Neuronal stem cell (in vitro differentiated cells): ENCODE results near the gene ALG2.

Source experiments
- DNase-seq: peaks from one replicate; pipeline ENCODE4 v3.0.0-alpha.2; 2013; ENCODE audit warnings: low spot score
- H2AFZ ChIP-seq: one replicate; pipeline ENCODE4 v1.6.1; 2013; ENCODE audit warnings: mild to moderate bottlenecking, low read length, inconsistent platforms
- H2AK5ac ChIP-seq: 2 replicates; pipeline ENCODE4 v1.6.1; 2013; ENCODE audit warnings: low read depth, mild to moderate bottlenecking, inconsistent platforms, low read length, moderate library complexity, mixed read lengths
- H2BK120ac ChIP-seq: 2 replicates; pipeline ENCODE4 v1.6.1; 2013; ENCODE audit warnings: low read depth, mild to moderate bottlenecking, inconsistent platforms, low read length, moderate library complexity, mixed read lengths
- H2BK12ac ChIP-seq: one replicate; pipeline ENCODE4 v1.6.1; 2013; ENCODE audit warnings: low read length, inconsistent platforms
- H2BK15ac ChIP-seq: 2 replicates; pipeline ENCODE4 v1.6.1; 2013; ENCODE audit warnings: mild to moderate bottlenecking, low read length, inconsistent platforms, mixed read lengths
- H2BK5ac ChIP-seq: one replicate; pipeline ENCODE4 v1.6.1; 2013; ENCODE audit warnings: inconsistent platforms, mild to moderate bottlenecking, low read length, moderate library complexity
- H3K14ac ChIP-seq: one replicate; pipeline ENCODE4 v1.6.1; 2013; ENCODE audit warnings: low read length, inconsistent platforms
- H3K18ac ChIP-seq: 2 replicates; pipeline ENCODE4 v1.6.1; 2013; ENCODE audit warnings: low read length, inconsistent platforms
- H3K23ac ChIP-seq: 2 replicates; pipeline ENCODE4 v1.6.1; 2013; ENCODE audit warnings: low read depth, mild to moderate bottlenecking, mixed read lengths, low read length, inconsistent platforms; ENCODE audit not compliant: poor library complexity
- H3K27ac ChIP-seq: replicated peaks from 3 replicates; pipeline ENCODE4 v1.5.1; 2013; ENCODE audit warnings: low read length, inconsistent platforms
- H3K27me3 ChIP-seq, 3 experiments: 2 replicates each; pipeline ENCODE4 v1.6.1; 2013; ENCODE audit warnings: low read length in 3 of 3, mild to moderate bottlenecking in 2 of 3, inconsistent platforms in 1 of 3, low read depth in 1 of 3, mixed read lengths in 1 of 3, moderate library complexity in 1 of 3; ENCODE audit not compliant: control insufficient read depth in 3 of 3, insufficient read depth in 3 of 3
- H3K36me3 ChIP-seq, 2 donors: replicated peaks in 1 of 2; 2 replicates each; pipeline ENCODE4 v1.6.1; 2013; ENCODE audit warnings: low read length in 2 of 2; ENCODE audit not compliant: control insufficient read depth in 2 of 2, insufficient read depth in 2 of 2
- H3K4ac ChIP-seq: 2 replicates; pipeline ENCODE4 v1.6.1; 2013; ENCODE audit warnings: inconsistent platforms, mild to moderate bottlenecking, low read length, moderate library complexity
- H3K4me1 ChIP-seq, 2 donors: 1 replicate in 1 of 2; 2 replicates in 1 of 2; pipeline ENCODE4 v1.6.1; 2013; ENCODE audit warnings: low read length in 2 of 2, low read depth in 1 of 2; ENCODE audit not compliant: control insufficient read depth in 2 of 2, insufficient read depth in 1 of 2
- H3K4me2 ChIP-seq: one replicate; pipeline ENCODE4 v1.6.1; 2013; ENCODE audit warnings: mild to moderate bottlenecking, low read length, inconsistent platforms; ENCODE audit not compliant: insufficient read depth, poor library complexity, severe bottlenecking
- H3K4me3 ChIP-seq, 2 donors: 2 replicates each; pipeline ENCODE4 v1.5.1; 2013; ENCODE audit warnings: low read length in 2 of 2, mild to moderate bottlenecking in 2 of 2, inconsistent platforms in 1 of 2, moderate library complexity in 1 of 2
- H3K79me1 ChIP-seq: one replicate; pipeline ENCODE4 v1.6.1; 2013; ENCODE audit warnings: low read depth, mild to moderate bottlenecking, inconsistent platforms, low read length, moderate library complexity
- H3K9ac ChIP-seq: one replicate; pipeline ENCODE4 v1.6.1; 2013; ENCODE audit warnings: mild to moderate bottlenecking, low read depth, low read length, inconsistent platforms; ENCODE audit not compliant: poor library complexity
- H3K9me3 ChIP-seq, 2 donors: replicated peaks in 1 of 2; 2 replicates each; pipeline versions ENCODE3 to v1.6.1; 2013; ENCODE audit warnings: low read length in 2 of 2, mild to moderate bottlenecking in 2 of 2, inconsistent platforms in 1 of 2, low read depth in 1 of 2, mixed read lengths in 1 of 2, moderate library complexity in 1 of 2; ENCODE audit not compliant: control insufficient read depth in 2 of 2, insufficient read depth in 1 of 2
- H4K8ac ChIP-seq: one replicate; pipeline ENCODE4 v1.6.1; 2013; ENCODE audit warnings: low read depth, mild to moderate bottlenecking, inconsistent platforms, low read length, moderate library complexity
- H4K91ac ChIP-seq: one replicate; pipeline ENCODE4 v1.6.1; 2013; ENCODE audit warnings: low read length, low read depth, mild to moderate bottlenecking, inconsistent platforms; ENCODE audit not compliant: poor library complexity
- WGBS, 2 donors: extraction: QIAGEN DNeasy Blood & Tissue Kit; methylation state at CpG; one replicate each; pipeline ENCODE4 v1.1.7; 2013; ENCODE audit warnings: missing lambda C conversion rate in 2 of 2, mixed read lengths in 1 of 2; ENCODE audit not compliant: insufficient read length in 2 of 2, insufficient replicate concordance in 1 of 2; ENCODE audit errors: extremely low coverage in 2 of 2; 5-methylcytosine and 5-hydroxymethylcytosine counted together

ALG2 gene

GRCh38 chr9:99173570-99174504, 47.9 kb downstream of the ALG2 start:
- H3K14ac ChIP-seq = no peak overlapping the region
- no peak overlapping the region for H3K18ac ChIP-seq
- no peak overlapping the region for H2BK120ac ChIP-seq
- no peaks in the 10 kb centered on the region for H3K79me1 ChIP-seq
- peak overlapping the region; percentile 78 for H3K27ac ChIP-seq
- peaks cover 42 to 48% of the 10 kb centered on the region in 2 donors for H3K4me1 ChIP-seq
- WGBS, 2 donors = no CpG with 5 or more reads among the region's 10 CpGs
- H2BK12ac ChIP-seq = no peak overlapping the region
- no peaks in the 10 kb centered on the region for H3K9me3 ChIP-seq
- DNase-seq = no peak
- H3K4me2 ChIP-seq = no peak overlapping the region
- no peaks in the 10 kb centered on the region for H3K27me3 ChIP-seq
- H3K4me3 ChIP-seq = no peak overlapping the region
- no peaks in the 10 kb centered on the region for H3K36me3 ChIP-seq
- H4K8ac ChIP-seq = no peak overlapping the region
- H3K23ac ChIP-seq = no peak overlapping the region
- H3K4ac ChIP-seq = no peak overlapping the region
- no peak overlapping the region for H2AK5ac ChIP-seq
- no peak overlapping the region for H3K9ac ChIP-seq
- H2AFZ ChIP-seq = peak overlapping the region; percentile 32
- no peak overlapping the region for H2BK5ac ChIP-seq
- H4K91ac ChIP-seq = no peak overlapping the region
- no peak overlapping the region for H2BK15ac ChIP-seq

GRCh38 chr9:99172124-99173091, 49.3 kb downstream of the ALG2 start:
- no peak for DNase-seq
- no CpG with 5 or more reads among the region's 10 CpGs for WGBS, 2 donors
- Histone ChIP-seq H2AK5ac (no peak overlapping the region), H3K23ac (no peak overlapping the region), H3K36me3 (no peaks in the 10 kb centered on the region), H3K4me2 (peak overlapping the region; percentile 12), H3K9me3 (no peaks in the 10 kb centered on the region), H2BK5ac (no peak overlapping the region), H3K4me3 (no peak overlapping the region), H3K14ac (no peak overlapping the region), H3K27ac (peak overlapping the region; percentile 78), H2BK120ac (no peak overlapping the region), H3K9ac (no peak overlapping the region), H4K91ac (no peak overlapping the region), H2BK12ac (no peak overlapping the region), H3K27me3 (peaks cover 0 to under 1% (median 0%) of the 10 kb centered on the region in 3 experiments), H3K79me1 (no peaks in the 10 kb centered on the region), H2AFZ (peak overlapping the region; percentile 51), H4K8ac (no peak overlapping the region), H2BK15ac (no peak overlapping the region), H3K4ac (no peak overlapping the region), H3K4me1 (peaks cover 48% of the 10 kb centered on the region in 2 donors), H3K18ac (no peak overlapping the region)

- peak overlapping the region; percentile 67 for H2BK12ac ChIP-seq
- no peak overlapping the region for H3K4me2 ChIP-seq
- no peak overlapping the region for H4K8ac ChIP-seq
- no peak overlapping the region for H3K4me3 ChIP-seq
- no peaks in the 10 kb centered on the region for H3K36me3 ChIP-seq
- peaks cover 45 to 50% of the 10 kb centered on the region in 2 donors for H3K4me1 ChIP-seq
- no peaks in the 10 kb centered on the region for H3K9me3 ChIP-seq
- no peak overlapping the region for H3K23ac ChIP-seq
- peak overlapping the region; percentile 16 for H2BK120ac ChIP-seq
- peaks cover 0 to 4% (median 0%) of the 10 kb centered on the region in 3 experiments for H3K27me3 ChIP-seq
- peak overlapping the region; percentile 88 for H2BK5ac ChIP-seq
- H3K79me1 ChIP-seq = no peaks in the 10 kb centered on the region
- peak overlapping the region; percentile 91 for H2AK5ac ChIP-seq
- no CpG with 5 or more reads among the region's 15 CpGs for WGBS, 2 donors
- no peak overlapping the region for H3K9ac ChIP-seq
- peak overlapping the region; percentile 47 for H2BK15ac ChIP-seq
- peak overlapping the region; percentile 94 for H3K18ac ChIP-seq
- peak overlapping the region; percentile 51 for H2AFZ ChIP-seq
- peak overlapping the region; percentile 47 for H4K91ac ChIP-seq
- peak overlapping the region; percentile 95 for H3K27ac ChIP-seq
- no peak overlapping the region for H3K4ac ChIP-seq
- DNase-seq = no peak
- H3K14ac ChIP-seq = no peak overlapping the region
These were observed 50.3 kb downstream of the ALG2 start for GRCh38 chr9:99171225-99172123.
